Activated CD4-positive, alpha-beta T cell treated with anti-CD3 and anti-CD28 coated beads, Interleukin-2, amount 50 U/mL, for 48 hours (primary cell): ENCODE measurements around the gene EDNRA.

Experiments
- DNase-seq, 2 experiments: peaks; one replicate each; pipeline ENCODE4 v3.0.0-alpha.2; 2020

EDNRA gene

DNA sequence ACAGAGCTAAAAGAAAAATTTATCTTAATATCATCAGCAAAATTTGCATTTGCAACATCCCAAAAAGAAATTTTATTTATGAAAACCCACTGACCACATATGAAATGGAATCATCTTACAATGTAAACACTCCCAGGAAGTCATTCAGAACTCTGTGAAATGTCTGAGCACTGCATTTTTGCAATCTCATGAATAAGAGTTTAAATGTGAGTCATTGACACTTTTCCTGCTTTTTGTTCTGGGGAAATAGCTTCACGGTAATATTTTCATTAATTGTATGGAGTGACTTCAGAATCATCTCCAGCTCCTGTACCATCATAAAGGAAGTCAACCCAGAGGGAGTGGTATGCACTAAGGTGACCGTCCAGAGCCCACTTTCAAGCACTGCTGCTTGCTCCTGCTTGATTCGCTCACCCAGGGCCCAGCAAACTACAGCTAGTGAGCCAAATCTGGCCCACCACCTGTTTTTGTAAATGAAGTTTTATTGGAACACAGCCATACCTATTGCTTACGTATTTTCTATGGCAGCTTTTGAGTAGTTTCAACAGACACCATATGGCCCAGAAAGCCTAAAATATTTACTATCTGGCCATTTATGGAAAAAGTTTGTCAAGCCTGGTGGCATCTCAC lies 17.2 kb downstream of the EDNRA start:
- no peak for DNase-seq

DNA sequence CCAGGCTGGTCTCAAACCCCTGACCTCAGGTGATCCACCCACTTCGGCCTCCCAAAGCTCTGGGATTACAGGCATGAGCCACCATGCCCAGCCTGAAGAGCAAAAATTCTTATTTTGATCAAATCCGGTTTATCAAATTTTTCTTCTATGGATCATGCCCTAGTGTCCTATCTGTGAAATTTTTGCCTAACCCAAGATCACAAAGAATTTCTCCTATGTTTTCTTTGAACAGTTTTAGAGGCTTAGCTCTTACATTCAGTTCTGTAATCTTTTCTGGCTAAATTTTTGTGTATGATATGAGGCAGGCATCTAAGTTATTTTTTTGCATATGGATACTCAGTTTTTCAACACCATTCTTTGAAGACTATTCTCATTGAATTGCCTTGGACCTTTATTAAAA lies 27.4 kb downstream of the EDNRA start:
- no peak for DNase-seq

DNA sequence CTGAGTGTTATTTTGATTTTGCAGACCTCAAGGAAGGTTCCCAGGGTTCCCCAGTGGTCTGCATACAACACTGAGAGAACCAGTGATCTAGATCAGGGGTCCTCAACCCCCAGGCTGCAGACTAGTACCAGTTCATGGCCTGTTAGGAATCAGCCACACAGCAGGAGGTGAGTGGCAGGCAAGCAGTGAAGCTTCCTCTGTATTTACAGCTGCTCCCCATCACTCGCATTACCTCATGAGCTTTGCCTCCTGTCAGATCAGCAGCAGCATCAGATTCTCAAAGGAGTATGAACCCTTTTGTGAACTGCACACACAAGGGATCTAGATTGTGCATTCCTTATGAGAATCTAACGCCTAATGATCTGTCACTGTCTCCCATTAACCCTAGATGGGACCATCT lies 28.5 kb downstream of the EDNRA start:
- no peak for DNase-seq

DNA sequence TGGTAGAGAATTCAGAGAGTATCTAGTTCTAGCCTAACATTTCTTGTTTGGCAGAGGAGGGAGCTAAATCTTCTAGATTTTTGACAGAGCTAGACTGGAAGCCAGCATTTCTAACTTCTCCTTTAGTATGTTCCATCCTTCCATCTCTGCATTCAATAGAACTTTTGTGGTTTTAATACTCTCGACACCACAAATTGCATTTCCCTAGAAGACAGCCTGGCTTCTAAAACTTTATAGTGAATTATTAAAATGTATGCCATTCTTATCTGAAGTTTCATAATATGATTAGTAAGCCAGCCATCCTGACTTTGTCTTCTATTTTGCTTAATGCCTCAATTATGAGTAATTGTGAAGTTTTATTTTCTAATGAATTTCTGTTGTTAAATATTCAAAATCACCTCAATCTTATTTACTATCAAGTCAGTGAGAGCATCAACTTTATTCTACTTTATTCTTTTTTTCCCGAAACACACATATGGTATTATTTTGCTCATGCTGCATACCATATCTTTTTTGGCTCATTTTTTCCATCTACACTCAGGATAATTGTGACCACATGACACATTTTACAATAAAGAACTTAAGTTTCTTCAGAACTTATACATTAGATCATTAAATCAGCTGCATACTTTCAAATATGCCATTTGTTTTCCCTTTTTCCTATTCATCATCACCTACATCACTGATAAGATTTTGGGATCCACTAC lies 30.2 kb downstream of the EDNRA start:
- no peak for DNase-seq

DNA sequence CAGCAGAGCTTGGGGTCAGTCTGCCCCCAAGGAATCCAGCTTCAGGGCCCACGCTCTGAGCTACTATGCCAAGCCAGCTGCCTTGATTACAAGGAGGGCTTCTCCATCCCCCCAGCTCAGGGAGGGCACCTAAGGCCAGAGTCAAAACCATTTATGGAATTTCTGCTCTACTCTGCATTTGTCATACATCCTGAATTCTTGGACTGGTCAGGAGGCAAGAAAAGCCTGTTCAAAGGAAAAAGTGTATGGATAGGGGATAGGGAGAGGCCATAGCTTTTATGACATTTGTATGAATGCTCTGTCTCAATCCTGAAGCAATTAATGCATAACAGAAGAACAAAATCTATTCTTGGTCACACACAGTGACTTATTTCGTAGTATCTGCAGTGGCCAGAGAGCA lies 32.2 kb downstream of the EDNRA start:
- DNase-seq = no peak

DNA sequence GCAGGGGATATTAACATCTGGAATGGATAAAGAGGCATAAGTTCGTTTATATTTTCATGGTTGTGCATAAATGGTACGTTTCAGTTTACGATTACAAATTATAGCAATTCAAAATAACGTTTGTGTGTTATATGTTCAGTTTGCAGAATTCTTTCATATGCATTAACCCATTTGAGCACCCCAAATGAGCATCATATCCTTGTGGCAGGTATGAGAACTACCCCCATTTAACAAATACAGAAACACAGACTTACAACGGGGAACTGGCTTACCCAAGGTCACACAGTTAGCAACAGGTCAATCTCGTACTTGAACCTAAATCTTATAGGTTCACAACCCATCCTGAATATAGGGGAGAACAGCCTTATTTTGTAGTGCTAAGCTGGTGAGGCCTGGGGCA lies 33.1 kb downstream of the EDNRA start:
- DNase-seq = no peak

DNA sequence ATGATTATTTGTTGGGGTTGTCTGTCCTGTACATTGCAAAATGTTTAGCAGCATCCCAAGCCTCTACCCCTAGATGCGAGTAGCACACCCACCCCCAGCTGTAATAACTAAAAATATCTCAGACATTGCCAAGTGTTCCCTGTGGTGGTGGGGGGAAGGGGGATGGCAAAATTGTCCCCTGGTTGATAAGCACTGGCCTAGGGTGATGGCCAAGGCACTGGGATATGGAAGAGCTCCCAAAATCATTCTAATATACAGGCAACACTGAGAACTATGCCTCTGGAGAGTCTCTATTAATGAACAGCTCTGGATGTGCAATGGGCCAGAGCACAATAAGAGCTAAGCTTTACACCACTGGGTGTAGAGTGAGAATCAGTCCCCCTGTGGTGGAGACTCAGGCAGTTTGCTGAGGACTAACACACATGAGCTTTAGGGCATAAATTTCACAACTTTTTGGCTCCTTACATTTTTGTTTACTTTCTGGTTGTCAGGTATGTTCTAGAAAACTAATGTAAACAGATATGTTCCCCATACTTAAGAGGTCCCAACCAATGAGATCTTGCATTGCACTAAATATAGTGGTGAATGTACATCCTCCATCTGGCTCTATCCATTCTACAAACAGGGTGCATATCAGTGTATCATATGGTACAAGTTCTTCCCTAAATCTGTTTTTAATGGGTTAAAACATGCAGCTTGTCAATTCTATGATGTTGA lies 34.5 kb downstream of the EDNRA start:
- DNase-seq = no peak

DNA sequence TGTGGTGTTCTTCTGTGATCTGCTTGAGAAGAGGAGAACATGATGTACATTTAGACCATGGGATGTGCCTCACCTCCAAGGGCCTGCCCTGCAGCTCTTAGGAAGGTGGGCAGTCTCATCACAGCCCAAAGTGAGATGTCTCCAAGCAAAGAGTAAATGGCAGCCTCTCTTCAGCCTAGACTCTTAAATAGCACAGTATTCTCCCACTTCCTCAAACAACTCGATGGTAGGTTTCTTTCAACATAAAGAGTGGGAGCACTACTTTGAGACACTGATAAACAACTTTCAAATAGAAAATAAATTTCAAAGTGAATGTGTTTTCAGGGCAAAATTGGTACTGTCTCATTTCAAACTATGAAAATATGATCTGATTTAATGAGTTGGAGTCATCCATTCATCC lies 35.2 kb downstream of the EDNRA start:
- no peak for DNase-seq

DNA sequence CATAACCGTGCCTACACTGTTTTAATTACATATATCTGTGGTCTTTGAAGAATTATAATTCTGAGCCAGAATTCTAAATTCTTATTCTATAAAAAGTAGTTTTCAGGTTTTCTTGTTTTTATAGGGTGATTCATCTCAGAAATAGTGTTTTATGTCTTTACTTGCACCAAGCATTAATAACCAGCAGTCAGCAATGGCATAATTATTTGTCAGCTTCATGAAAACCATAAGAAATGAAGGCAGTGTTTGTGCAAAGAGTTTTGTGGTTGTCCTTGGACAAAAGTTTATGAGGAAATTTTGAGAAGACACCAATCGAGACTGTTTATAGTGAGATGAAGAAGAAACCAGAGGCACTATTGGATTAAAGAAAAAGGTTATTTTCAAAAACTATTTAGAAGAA lies 37.2 kb downstream of the EDNRA start:
- no peak for DNase-seq

DNA sequence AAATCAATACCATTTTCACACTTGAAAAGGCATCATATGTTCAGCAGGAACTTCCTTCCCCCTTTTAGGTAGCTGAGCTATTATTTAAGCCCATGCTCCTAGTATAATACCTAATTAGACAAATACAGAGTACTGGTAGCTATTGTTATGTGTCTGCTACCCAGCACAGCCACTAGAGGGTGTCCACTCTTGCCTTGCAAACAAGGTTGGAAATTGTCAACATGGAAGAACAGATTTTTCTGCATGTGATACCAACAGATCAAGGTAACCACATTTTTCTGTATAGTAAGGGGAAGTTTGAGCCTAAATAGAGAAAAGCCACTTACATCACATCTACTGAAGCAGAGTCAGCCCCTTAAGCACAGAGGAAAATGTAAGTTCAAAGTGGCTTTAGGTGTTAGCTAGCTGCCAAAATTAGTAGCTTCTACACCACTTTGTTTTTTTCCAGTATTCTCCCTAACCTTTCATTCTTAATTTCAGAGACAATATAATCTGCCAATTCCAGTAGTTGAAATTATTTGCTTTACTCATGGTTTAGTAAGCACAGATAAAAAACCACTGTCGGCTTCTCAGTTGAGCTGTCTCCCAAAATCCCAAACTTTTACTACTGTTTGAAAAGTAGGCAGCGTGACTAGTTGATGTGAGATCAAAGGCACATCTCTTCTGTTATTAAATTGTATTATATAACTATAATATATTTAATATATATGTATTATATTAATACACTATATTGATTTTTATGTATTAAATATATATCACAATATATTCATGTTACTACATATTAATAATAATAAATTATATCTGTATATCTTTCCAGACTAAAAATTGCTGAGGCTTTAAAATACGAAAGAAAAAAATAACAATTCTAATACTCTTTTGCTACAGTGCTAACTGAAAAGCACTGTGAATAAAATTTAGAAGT lies 38.2 kb downstream of the EDNRA start:
- DNase-seq = peak; percentile 53 to 60

DNA sequence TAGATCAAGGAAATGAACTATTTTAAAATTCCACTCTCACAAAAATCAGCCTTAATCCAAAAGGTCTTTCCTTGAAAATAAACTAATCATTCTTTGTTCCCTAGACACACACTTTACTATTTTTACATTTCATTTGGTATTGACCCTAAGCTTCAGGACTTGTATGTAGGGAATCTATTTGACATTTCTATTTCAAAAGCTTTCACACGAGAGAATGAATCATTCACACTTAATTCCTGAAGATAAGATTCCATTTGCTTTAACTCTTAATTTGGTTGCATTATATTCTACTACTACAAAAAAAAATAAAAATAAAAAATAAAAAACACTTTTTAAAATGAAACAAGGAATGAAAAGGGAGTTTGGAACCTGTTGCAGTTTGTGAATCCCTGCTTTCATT lies 43.7 kb downstream of the EDNRA start:
- no peak for DNase-seq

DNA sequence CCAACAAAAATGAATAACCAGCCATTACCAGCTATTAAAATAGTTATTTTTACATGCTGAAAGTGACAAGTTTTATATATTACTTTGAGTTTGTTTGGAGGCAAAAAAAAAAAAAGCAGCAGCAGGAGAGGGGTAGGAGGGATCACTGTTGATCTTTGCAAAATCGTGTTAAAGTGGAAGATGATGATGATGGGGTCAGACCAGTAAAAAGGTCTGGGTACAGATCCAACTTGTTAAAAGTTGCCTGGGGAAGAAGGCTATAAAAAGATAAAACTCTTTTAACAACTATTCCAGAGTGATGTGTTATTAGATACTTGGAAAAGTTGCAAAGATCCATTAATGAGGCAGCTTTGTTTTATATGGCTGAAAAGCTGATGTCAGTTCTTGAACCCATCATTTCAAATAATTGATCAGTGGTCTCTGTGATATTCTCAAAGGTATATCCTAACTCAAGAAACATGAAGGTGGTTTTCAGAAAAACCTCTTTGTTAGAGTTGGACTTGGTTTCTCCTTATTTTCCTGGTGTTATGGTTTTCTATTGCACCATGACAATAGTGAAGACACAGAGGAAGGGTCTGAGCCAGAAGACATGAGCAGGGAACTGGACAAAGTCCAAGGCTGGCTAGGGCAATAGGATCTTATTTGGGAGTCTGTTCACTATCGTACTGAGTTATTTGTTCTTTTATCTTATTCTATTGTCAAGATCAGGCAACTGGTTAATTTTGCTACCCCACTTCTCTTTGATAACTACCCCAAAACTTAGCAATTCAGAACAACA lies 44.8 kb downstream of the EDNRA start:
- DNase-seq = no peak

DNA sequence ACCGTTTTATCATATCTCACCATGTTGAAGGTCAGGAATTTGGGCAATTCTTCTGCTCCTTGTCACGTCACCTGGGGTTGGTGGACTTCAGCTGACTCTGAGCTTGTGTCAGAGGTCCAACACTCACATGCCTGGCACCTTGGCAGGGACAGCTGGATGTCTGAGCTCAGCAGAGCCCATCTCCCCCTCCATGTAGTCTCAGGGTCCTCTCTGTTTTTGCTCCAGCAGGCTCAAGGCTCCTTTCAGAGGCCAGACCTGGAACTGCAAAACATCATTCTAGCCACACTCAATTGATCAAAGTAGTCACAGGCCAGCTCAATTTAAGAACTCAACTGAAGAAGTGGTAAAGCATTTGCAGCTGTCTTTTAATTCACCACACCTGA lies 45.4 kb downstream of the EDNRA start:
- DNase-seq = no peak

DNA sequence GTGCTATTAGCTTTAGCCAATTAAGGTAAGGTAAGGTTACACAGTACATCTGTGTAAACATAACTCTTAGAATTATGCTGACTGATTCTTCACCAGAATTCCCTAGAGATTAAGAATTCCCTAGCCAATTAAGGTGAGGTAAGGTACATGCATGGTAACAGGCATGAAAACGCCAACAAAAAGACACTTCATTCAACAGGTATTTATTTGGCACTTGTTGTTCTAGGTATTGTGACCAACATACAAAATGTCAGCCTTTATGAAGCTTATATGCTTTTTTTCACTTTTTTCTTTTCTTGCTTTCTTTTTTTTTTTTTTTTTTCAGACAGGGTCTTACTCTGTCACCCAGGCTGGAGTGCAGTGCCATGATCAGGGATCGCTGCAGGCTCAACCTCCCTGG lies 47.2 kb downstream of the EDNRA start:
- no peak for DNase-seq

DNA sequence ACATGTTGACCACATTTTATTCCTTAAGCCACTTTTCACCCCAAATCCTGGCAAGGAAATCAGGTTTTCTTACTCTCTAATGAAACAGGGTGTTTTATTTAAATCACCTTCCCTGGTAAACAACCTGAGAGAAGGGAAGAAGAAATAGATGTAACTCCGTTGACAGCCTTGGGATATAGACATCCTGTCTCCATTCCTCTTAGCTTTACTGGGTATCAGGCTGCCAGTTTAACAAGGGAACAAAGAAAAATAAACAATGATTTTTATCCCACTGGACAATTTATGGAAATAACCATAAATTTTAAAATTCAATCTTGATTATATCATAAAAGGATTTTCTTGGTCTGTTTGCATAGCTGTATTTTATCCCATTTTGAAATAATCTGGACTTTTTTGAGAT lies 49.2 kb downstream of the EDNRA start:
- DNase-seq = no peak

DNA sequence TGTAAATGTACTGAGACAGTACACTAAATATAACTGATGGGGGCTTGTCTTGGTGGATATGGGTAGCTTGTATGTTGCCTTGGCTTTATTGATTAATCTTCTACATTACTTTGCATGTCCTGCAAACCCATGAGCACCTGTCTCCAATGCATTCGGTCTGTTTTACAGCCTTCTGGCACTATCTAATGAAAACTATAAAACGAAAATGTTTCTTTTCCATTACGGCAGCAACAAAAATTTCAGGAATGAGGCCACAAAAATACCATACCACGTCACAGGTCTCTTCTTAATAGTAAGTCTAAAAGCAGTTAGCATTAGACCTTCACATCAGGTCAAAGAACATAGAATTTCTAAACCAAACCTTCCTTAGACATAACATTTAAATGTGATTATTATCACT lies 49.8 kb downstream of the EDNRA start:
- no peak for DNase-seq

DNA sequence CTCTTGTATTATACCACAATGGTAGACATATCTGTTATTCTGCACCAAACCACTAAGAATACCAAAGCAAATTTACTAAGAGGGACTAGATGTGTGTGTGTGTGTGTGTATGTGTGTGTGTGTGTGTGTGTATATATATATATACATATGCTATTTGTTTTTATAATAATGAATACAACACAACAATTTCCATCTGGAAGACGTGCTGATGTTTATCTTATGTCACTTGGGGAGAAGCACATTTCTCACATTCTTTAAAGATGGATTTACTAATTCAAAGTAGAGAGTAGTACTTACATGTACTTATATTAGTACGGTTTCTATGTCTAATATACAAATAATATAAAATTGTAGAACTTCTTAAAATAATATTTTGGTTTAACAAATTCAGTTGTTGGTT lies 52.0 kb downstream of the EDNRA start:
- no peak for DNase-seq

DNA sequence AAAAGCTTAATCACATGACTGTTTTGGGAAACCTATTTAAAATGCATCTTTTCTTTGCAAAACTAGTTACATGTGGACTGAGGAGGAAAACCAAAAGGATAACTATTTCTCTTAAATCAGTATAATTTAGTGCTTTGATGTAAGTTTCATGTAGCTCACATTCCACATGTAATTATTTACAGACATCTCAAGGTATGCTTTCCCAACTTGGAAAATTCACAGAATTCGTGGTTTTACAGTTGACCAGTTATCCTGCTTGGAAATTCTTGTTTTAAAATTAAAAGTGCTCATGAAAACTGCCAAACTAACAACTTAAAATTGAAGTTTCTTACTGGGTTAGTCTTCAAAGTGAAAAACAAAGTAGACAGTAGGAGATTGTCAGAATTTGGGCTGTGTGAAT lies 52.4 kb downstream of the EDNRA start:
- no peak for DNase-seq

DNA sequence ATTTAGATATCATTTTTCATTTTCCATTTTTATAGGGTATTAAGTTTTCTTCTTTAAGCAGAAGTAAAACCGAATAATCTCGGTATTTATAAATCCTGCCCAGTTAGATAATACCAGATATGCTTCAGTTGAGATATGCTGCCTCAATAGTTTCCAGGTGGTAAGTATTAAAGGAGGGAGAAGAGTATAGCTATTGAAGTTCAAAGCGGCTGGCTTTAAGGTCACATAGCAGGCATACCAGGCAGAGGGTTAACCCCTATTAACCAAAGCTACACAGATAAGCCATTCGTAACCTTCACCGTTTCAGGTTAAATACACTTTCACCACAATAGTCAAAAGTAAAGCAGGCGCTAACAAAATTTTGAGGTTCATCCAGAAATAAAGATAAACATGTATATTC lies 54.2 kb downstream of the EDNRA start:
- no peak for DNase-seq

DNA sequence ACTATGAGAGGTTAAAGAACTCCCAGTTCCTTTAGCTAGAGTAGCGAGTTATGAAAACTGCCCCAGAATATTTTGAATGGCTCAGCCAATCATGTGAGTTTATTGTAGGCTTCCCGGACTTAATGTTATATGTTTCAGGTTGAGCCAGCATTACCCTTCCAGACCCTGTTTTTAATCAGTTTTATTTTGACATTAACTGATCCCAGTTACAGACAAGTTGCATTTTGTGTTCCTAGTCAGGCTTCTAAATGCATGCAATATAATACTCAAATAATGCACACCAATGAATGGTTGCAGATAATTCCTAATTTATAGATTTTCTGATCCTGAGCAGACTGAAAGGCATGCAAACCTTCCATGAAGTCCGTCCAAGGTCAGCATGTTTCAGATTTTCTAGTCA lies 57.8 kb downstream of the EDNRA start:
- DNase-seq = no peak

DNA sequence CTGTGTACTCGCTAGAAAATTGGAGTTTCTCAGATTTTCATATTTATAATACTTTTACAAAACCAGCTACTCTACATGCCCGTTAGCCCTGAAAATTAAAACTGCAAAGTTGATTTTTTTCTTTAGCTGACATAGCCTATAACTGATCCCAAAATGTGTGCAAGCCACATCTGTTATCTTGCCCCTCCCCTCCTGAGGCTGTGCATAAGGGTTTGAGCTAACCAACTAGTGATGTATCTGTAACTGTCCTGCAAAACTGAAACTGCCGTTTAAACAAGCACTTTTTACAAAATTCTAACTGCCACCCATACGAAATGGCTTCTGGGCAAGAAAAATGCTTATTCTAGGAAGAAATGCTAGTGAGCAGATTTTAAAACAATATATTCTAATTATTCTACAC lies 59.1 kb downstream of the EDNRA start:
- DNase-seq = no peak

DNA sequence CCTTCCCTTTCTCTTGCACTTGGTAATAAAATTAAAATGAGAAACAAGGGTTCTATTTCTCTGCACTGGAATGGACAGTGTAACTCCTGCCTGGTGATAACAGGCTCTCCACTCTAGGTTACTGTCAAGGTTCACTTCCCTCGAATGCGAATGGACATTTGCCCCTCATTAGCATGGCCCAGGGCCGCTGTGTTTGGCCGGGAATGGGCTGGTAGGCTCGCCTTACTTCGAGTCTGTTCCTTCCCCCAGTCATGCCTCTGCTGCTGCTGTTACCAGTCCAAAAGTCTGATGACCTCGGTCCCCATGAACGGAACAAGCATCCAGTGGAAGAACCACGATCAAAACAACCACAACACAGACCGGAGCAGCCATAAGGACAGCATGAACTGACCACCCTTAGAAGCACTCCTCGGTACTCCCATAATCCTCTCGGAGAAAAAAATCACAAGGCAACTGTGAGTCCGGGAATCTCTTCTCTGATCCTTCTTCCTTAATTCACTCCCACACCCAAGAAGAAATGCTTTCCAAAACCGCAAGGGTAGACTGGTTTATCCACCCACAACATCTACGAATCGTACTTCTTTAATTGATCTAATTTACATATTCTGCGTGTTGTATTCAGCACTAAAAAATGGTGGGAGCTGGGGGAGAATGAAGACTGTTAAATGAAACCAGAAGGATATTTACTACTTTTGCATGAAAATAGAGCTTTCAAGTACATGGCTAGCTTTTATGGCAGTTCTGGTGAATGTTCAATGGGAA lies 61.5 kb downstream of the EDNRA start:
- no peak for DNase-seq
